Natural killer cell (primary cell): ENCODE data around the gene ZNF746. TPM values are rescaled to one million over a fixed set of nuclear protein-coding genes. Genes with fewer than 3 reads are reported as not detected.

Experiments used
- ATAC-seq, 3 donors: fragments of 150-1000 bp in 2 of 3; fragments of 200-7000 bp in 1 of 3; cut with Tn5 transposase; 1 replicate in 1 of 3; 2 replicates in 2 of 3; pipeline ENCODE4 v1.10.0; 2021; ENCODE audit warnings: mild to moderate bottlenecking in 2 of 3, moderate library complexity in 2 of 3
- DNase-seq, 2 donors: peaks; one replicate each; pipeline versions ENCODE4 v3.0.0 to v3.0.0-alpha.2; 2013 to 2021; ENCODE audit warnings: mixed read lengths in 1 of 2
- H3K27ac ChIP-seq: one replicate; pipeline ENCODE4 v1.5.1; 2013; ENCODE audit warnings: mild to moderate bottlenecking, low read length
- H3K27me3 ChIP-seq: one replicate; pipeline ENCODE4 v1.6.1; 2013; ENCODE audit warnings: low read length; ENCODE audit not compliant: control insufficient read depth, insufficient read depth
- H3K36me3 ChIP-seq: one replicate; pipeline ENCODE4 v1.6.1; 2013; ENCODE audit warnings: low read length; ENCODE audit not compliant: control insufficient read depth, insufficient read depth
- H3K4me1 ChIP-seq: one replicate; pipeline ENCODE4 v1.6.1; 2013; ENCODE audit warnings: low read length; ENCODE audit not compliant: control insufficient read depth, insufficient read depth
- H3K4me3 ChIP-seq: one replicate; pipeline ENCODE4 v1.5.1; 2013; ENCODE audit warnings: low read length
- H3K9me3 ChIP-seq: one replicate; pipeline ENCODE4 v1.6.1; 2013; ENCODE audit warnings: low read length; ENCODE audit not compliant: control insufficient read depth, insufficient read depth
- H3K27ac Mint-ChIP-seq, 2 donors: one replicate each; pipeline ENCODE4 v1.8.0; 2022; ENCODE audit warnings: mild to moderate bottlenecking in 2 of 2, mixed read lengths in 2 of 2, moderate library complexity in 1 of 2
- H3K27me3 Mint-ChIP-seq, 2 donors: one replicate each; pipeline ENCODE4 v1.8.0; 2022; ENCODE audit warnings: low read depth in 2 of 2, mixed read lengths in 2 of 2
- H3K36me3 Mint-ChIP-seq: one replicate; pipeline ENCODE4 v1.8.0; 2022; ENCODE audit warnings: mixed read lengths
- H3K4me1 Mint-ChIP-seq, 2 donors: one replicate each; pipeline ENCODE4 v1.8.0; 2022; ENCODE audit warnings: mixed read lengths in 2 of 2
- H3K4me3 Mint-ChIP-seq: one replicate; pipeline ENCODE4 v1.8.0; 2022; ENCODE audit warnings: mild to moderate bottlenecking, moderate library complexity, mixed read lengths
- H3K9me3 Mint-ChIP-seq, 2 donors: one replicate each; pipeline ENCODE4 v1.8.0; 2022; ENCODE audit warnings: mixed read lengths in 2 of 2
- WGBS: methylation state at CpG from one replicate; pipeline ENCODE4 v1.1.7; 2013; ENCODE audit warnings: missing lambda C conversion rate; ENCODE audit not compliant: insufficient coverage; 5-methylcytosine and 5-hydroxymethylcytosine counted together
- intact Hi-C: fragments of 100-400 bp; cut with micrococcal nuclease; formaldehyde crosslinking; loops from one replicate; pipeline ENCODE4 v1.14.2; 2022
- total RNA-seq, 4 donors: library from RNA; stranded (reverse); fragments of 120-200 nt in 1 of 4; gene quantifications; one replicate each; pipeline versions ENCODE4 v1.2.3 to v1.2.4, GENCODE V29; 2013 to 2022
- TF ChIP-seq, protein P1 (sequence below): fragments of 200-600 bp; IDR thresholded peaks from one replicate; pipeline ENCODE4 v1.8.0; 2022; ENCODE audit warnings: antibody characterized with exemption

ZNF746 gene
- total RNA-seq, 3 donors from 2014 or later (not counting 1 experiment from before 2014, with no cell fraction given) = 41.4 to 48.6 (median 47.3) TPM

DNA sequence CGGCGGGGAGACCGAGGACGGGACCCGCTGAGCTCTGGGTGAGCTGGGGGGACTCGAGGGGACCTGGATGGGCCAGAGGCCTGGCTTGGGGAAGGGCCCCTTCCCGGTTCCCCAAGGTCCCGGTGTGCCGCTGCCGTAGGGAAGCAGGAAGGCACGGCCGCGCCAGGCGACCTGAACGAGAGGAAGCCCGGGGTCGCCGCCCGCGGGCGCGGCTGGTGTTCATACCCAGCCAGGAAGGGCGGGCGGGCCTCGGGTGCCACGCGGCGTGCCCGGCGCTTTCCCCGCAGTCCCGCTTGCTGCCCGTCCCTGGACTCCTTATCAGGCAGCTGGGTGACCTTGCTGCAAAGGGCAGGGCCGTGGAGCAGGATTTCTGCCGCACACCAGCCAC is 74.7 kb downstream of the ZNF746 start:
- no peaks in the 10 kb centered on the region for H3K36me3 ChIP-seq
- ATAC-seq (peak in 2 of 3 donors; percentile 12 to 14), DNase-seq (peak; percentile 29 to 55)
- intact Hi-C loops = loop anchor here (1.0 to 2.0 kb wide), 4 partner anchors 37 to 276 kb away; partner anchors contain the start of genes ZNF398 and ZNF746
- peak overlapping the region; percentile 70 for H3K27ac ChIP-seq
- TF ChIP-seq, protein P1, sequence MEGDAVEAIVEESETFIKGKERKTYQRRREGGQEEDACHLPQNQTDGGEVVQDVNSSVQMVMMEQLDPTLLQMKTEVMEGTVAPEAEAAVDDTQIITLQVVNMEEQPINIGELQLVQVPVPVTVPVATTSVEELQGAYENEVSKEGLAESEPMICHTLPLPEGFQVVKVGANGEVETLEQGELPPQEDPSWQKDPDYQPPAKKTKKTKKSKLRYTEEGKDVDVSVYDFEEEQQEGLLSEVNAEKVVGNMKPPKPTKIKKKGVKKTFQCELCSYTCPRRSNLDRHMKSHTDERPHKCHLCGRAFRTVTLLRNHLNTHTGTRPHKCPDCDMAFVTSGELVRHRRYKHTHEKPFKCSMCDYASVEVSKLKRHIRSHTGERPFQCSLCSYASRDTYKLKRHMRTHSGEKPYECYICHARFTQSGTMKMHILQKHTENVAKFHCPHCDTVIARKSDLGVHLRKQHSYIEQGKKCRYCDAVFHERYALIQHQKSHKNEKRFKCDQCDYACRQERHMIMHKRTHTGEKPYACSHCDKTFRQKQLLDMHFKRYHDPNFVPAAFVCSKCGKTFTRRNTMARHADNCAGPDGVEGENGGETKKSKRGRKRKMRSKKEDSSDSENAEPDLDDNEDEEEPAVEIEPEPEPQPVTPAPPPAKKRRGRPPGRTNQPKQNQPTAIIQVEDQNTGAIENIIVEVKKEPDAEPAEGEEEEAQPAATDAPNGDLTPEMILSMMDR = no peak
- Mint-ChIP-seq H3K36me3 (no peaks in the 10 kb centered on the region), H3K27me3 (no peaks in the 10 kb centered on the region), H3K9me3 (no peaks in the 10 kb centered on the region), H3K4me3 (peak overlapping the region; percentile 74), H3K27ac (peak overlapping the region in 1 of 2 donors; percentile 75), H3K4me1 (peaks cover 0 to 12% of the 10 kb centered on the region in 2 donors)
- WGBS = 3% methylated on average over 35 of the region's 35 CpGs
- H3K9me3 ChIP-seq = no peaks in the 10 kb centered on the region
- H3K4me1 ChIP-seq = peaks cover 15% of the 10 kb centered on the region
- no peaks in the 10 kb centered on the region for H3K27me3 ChIP-seq
- peak overlapping the region; percentile 58 for H3K4me3 ChIP-seq

Other genes starting within 250 kb of the ZNF746 start
- 10 to 100 TPM; 24.0 to 29.8 (median 28.3) TPM for gene ZNF783, start 235.6 kb downstream of the ZNF746 start, total RNA-seq
- 10 to 100 TPM; 14.6 to 18.2 (median 17.2) TPM for gene ZNF777, start 36.7 kb downstream of the ZNF746 start, total RNA-seq